Retinal pigment epithelial cell (primary cell): ENCODE measurements around the gene PRKCI.
"Not testable (repeated sequence)": the region's sequence is repeated elsewhere in the genome, so short reads cannot be mapped to it uniquely, and the experiment has no call there.

Source experiments
- DNase-seq: peaks from one replicate; pipeline ENCODE4 v3.0.0-alpha.2; 2010; ENCODE audit warnings: low read depth
- H3K4me3 ChIP-seq: 2 replicates; pipeline ENCODE4 v1.5.1; 2011; ENCODE audit warnings: mild to moderate bottlenecking, low read length, control low read depth, moderate library complexity
- CTCF ChIP-seq: conservative IDR thresholded peaks from 2 replicates; pipeline ENCODE4 v1.5.1; 2011; ENCODE audit warnings: low read depth, low read length, control low read depth, inconsistent platforms

The PRKCI gene

GRCh38 chr3:170320461-170321121 lies 98.4 kb downstream of the PRKCI start:
- H3K4me3 ChIP-seq, result no peak overlapping the region
- DNase-seq, result no peak
- TF ChIP-seq CTCF, result no peak

DNA sequence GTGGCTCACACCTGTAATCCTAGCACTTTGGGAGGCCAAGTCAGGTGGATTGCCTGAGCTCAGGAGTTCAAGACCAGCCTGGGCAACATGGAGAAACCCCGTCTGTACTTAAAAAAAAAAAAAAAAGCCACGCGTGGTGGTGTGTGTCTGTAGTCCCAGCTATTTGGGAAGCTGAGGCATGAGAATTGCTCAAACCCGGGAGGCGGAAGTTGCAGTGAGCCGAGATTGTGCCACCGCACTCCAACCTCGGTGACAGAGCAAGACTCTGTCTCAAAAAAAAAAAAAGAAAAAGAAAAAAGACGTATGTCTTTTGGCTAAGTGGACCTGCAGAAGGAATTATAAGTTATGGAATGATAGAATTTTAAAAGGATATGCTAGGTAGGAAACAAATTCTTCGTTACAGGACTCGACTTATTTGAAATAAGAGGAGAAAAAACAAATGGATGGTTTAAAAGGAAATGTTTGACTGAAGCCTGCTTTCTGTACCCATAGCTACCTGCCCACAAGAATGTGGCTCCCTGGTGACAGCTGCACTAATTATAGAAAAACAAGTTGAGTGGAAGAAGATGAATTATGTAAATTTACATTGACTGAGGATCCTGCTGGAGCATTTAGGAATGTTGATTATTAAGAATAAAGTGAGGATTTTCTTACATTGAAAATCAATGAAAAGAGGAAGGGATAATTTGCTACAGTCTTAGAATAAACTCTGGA lies 99.3 kb downstream of the PRKCI start:
- no peak for DNase-seq
- no peak overlapping the region for H3K4me3 ChIP-seq
- no peak for TF ChIP-seq CTCF

DNA sequence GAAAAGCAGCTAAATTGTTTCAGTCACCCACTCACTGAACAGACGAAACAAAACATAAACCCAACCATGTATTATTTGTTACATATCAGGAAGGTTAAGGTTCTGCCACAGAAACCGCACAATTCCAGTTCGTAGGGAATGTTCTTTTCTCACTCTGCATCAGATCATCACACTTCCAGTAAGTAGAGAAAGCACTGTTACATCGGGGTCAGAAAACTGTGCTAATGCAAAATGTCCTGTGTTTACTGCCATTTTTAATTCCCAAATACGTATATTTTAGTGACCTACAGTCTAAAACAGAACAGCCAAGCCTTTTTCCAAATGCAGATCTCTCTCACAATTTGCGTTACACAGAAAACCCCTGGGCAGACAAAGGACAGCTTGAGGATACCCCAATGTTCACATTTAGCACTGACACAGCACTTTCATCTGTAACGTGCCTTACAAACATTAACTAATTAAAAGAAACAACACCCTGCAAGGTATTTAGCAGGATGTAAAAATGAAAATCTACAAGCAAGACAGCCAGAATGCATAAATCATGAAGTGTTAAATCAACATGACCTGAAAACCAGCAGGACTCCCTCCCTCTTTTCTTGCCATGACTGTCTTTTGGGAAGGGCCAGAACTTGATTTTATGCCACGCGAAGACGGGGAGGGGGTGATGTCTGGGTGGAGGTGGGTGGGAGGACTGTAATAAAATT lies 100.5 kb downstream of the PRKCI start:
- H3K4me3 ChIP-seq, result no peak overlapping the region
- no peak for DNase-seq
- TF ChIP-seq CTCF, result no peak

GRCh38 chr3:170323331-170323730 lies 101.1 kb downstream of the PRKCI start:
- no peak for TF ChIP-seq CTCF
- DNase-seq, result no peak
- no peak overlapping the region for H3K4me3 ChIP-seq

- TF ChIP-seq CTCF, result no peak
- no peak overlapping the region for H3K4me3 ChIP-seq
- no peak for DNase-seq
Measured at GRCh38 chr3:170324962-170325361, 102.7 kb downstream of the PRKCI start.

- DNase-seq, result no peak
- no peak overlapping the region for H3K4me3 ChIP-seq
- no peak for TF ChIP-seq CTCF
Measured at GRCh38 chr3:170327040-170327808, 105.0 kb downstream of the PRKCI start.

- H3K4me3 ChIP-seq, DNase-seq: not testable (repeated sequence)
Measured at GRCh38 chr3:170327868-170328548, 105.8 kb downstream of the PRKCI start.
